HCT116 (cell line): Measurements from ENCODE around the gene OIT3. TPM values are rescaled to one million over a fixed set of nuclear protein-coding genes. Genes with fewer than 3 reads are reported as not detected.

ENCODE experiments used
- ATAC-seq: fragments of 200-7000 bp; cut with Tn5 transposase; 2 replicates; pipeline ENCODE4 v1.9.1; 2020; ENCODE audit warnings: mild to moderate bottlenecking, moderate library complexity
- BruUV-seq: library from RNA; stranded (reverse); fragments of 400-500 nt; replicated peaks from 2 replicates; lab custom pipeline; 2021; lab: Mats Ljungman, UMichigan
- CTCF ChIA-PET: fragments of 300-600 bp; sonication (Branson Sonifier 250); formaldehyde crosslinking; loops from one replicate; lab custom pipeline; 2021; ENCODE audit warnings: antibody characterized with exemption; lab: Charles Lee
- POLR2A ChIA-PET: fragments of 300-600, 350-600 bp; sonication (Branson Sonifier 250); formaldehyde crosslinking; loops from one replicate; lab custom pipeline; 2021; ENCODE audit warnings: antibody characterized with exemption; lab: Charles Lee
- RAD21 ChIA-PET, 2 experiments: fragments of 300-600 bp; sonication (Branson Sonifier 250); formaldehyde crosslinking; loops; one replicate each; lab custom pipeline; 2023; ENCODE audit warnings: low total read pairs in 2 of 2; ENCODE audit not compliant: uncharacterized antibody in 2 of 2, unreplicated experiment in 2 of 2, low non-redundant PET in 1 of 2; lab: Charles Lee
- DNase-seq: peaks from one replicate; pipeline ENCODE4 v3.0.0-alpha.2; 2010; ENCODE audit warnings: low read depth, low spot score
- H2AFZ ChIP-seq: fragments of 200-600 bp; shearing (Covaris generic), sonication (generic); 2 replicates; pipeline ENCODE4 v1.6.1; 2017; ENCODE audit warnings: low read depth, mixed run types, mixed read lengths, antibody characterized with exemption, low read length; ENCODE audit not compliant: poor library complexity, severe bottlenecking
- H3K27ac ChIP-seq: 2 replicates; pipeline ENCODE4 v1.5.1; 2012; ENCODE audit warnings: low read depth, low read length
- H3K27me3 ChIP-seq: fragments of 200-600 bp; sonication (generic); 2 replicates; pipeline ENCODE4 v1.6.1; 2016; ENCODE audit warnings: mixed run types, low read length, mixed read lengths; ENCODE audit not compliant: insufficient read depth
- H3K36me3 ChIP-seq, 2 experiments: fragments of 200-500 bp in 1 of 2; fragments of 200-600 bp in 1 of 2; sonication (Bioruptor generic) in 1 of 2; sonication (generic) in 1 of 2; 2 replicates each; pipeline versions ENCODE4 v1.5.1 to v1.6.1; 2014 to 2016; ENCODE audit warnings: low read length in 2 of 2, inconsistent platforms in 1 of 2, mixed read lengths in 1 of 2, mixed run types in 1 of 2; ENCODE audit not compliant: insufficient read depth in 2 of 2, control insufficient read depth in 1 of 2
- H3K4me1 ChIP-seq, 2 experiments: fragments of 200-600 bp in 1 of 2; sonication (generic) in 1 of 2; 2 replicates each; pipeline versions ENCODE4 v1.5.1 to v1.6.1; 2012 to 2017; ENCODE audit warnings: low read length in 2 of 2, inconsistent platforms in 1 of 2, mild to moderate bottlenecking in 1 of 2, mixed read lengths in 1 of 2, mixed run types in 1 of 2, moderate library complexity in 1 of 2; ENCODE audit not compliant: insufficient read depth in 2 of 2, control insufficient read depth in 1 of 2
- H3K4me2 ChIP-seq: fragments of 200-600 bp; sonication (generic); 2 replicates; pipeline ENCODE4 v1.6.1; 2017; ENCODE audit warnings: mixed run types, low read length, mixed read lengths
- H3K4me3 ChIP-seq, 2 experiments: fragments of 200-600 bp in 1 of 2; sonication (generic) in 1 of 2; replicated peaks in 1 of 2; 2 replicates each; pipeline ENCODE4 v1.5.1; 2011 to 2016; ENCODE audit warnings: low read length in 2 of 2, control low read depth in 1 of 2, low read depth in 1 of 2, mild to moderate bottlenecking in 1 of 2, mixed read lengths in 1 of 2, mixed run types in 1 of 2
- H3K79me2 ChIP-seq: fragments of 200-600 bp; sonication (generic); 2 replicates; pipeline ENCODE4 v1.6.1; 2017; ENCODE audit warnings: mild to moderate bottlenecking, mixed run types, low read length, moderate library complexity, mixed read lengths; ENCODE audit not compliant: insufficient read depth
- H3K9ac ChIP-seq: fragments of 200-600 bp; sonication (generic); 2 replicates; pipeline ENCODE4 v1.6.1; 2016; ENCODE audit warnings: low read length, mixed read lengths
- H3K9me2 ChIP-seq: fragments of 200-600 bp; sonication (generic), shearing (Covaris generic); 2 replicates; pipeline ENCODE4 v1.6.1; 2017; ENCODE audit warnings: mixed run types, mild to moderate bottlenecking, moderate library complexity; ENCODE audit not compliant: insufficient read depth
- H3K9me3 ChIP-seq, 2 experiments: fragments of 200-500 bp in 1 of 2; fragments of 200-600 bp in 1 of 2; sonication (Bioruptor generic) in 1 of 2; sonication (generic) in 1 of 2; 2 replicates each; pipeline ENCODE4 v1.6.1; 2014 to 2017; ENCODE audit warnings: low read length in 2 of 2, mixed read lengths in 2 of 2, inconsistent platforms in 1 of 2, low read depth in 1 of 2, mild to moderate bottlenecking in 1 of 2, mixed run types in 1 of 2, moderate library complexity in 1 of 2; ENCODE audit not compliant: control insufficient read depth in 1 of 2, insufficient read depth in 1 of 2
- H4K20me1 ChIP-seq: fragments of 200-600 bp; sonication (generic), shearing (Covaris generic); 2 replicates; pipeline ENCODE4 v1.6.1; 2017; ENCODE audit warnings: mixed run types, mild to moderate bottlenecking, moderate library complexity; ENCODE audit not compliant: insufficient read depth
- CTCF ChIP-seq, 3 experiments: fragments of 200-600 bp in 1 of 3; sonication (generic) in 1 of 3; IDR thresholded peaks in 2 of 3; conservative IDR thresholded peaks in 1 of 3; 2 replicates each; pipeline ENCODE4 v1.5.1; 2012 to 2017; ENCODE audit warnings: low read depth in 2 of 3, low read length in 2 of 3, antibody characterized with exemption in 1 of 3, borderline replicate concordance in 1 of 3, control low read depth in 1 of 3, mild to moderate bottlenecking in 1 of 3, mixed read lengths in 1 of 3, mixed run types in 1 of 3, moderate library complexity in 1 of 3; ENCODE audit not compliant: insufficient read depth in 1 of 3
- FOSL1 ChIP-seq: IDR thresholded peaks from 2 replicates; pipeline ENCODE4 v1.6.1; 2012; ENCODE audit warnings: low read depth
- JUND ChIP-seq: IDR thresholded peaks from 2 replicates; pipeline ENCODE4 v1.6.1; 2012
- MAX ChIP-seq: IDR thresholded peaks from 2 replicates; pipeline ENCODE4 v1.6.1; 2012
- POLR2A ChIP-seq: IDR thresholded peaks from 2 replicates; pipeline ENCODE4 v1.7.0; 2011; ENCODE audit warnings: borderline replicate concordance; ENCODE audit not compliant: insufficient read depth, insufficient read length; ENCODE audit errors: extremely low read depth
- POLR2AphosphoS5 ChIP-seq: IDR thresholded peaks from 2 replicates; pipeline ENCODE4 v1.6.1; 2011; ENCODE audit warnings: mild to moderate bottlenecking, low read depth, low read length, moderate library complexity
- RAD21 ChIP-seq: IDR thresholded peaks from 2 replicates; pipeline ENCODE4 v1.6.1; 2012; ENCODE audit warnings: low read depth, mild to moderate bottlenecking
- SIN3A ChIP-seq: IDR thresholded peaks from 2 replicates; pipeline ENCODE4 v1.6.1; 2012; ENCODE audit warnings: low read depth
- SRF ChIP-seq: IDR thresholded peaks from 2 replicates; pipeline ENCODE4 v1.6.1; 2012; ENCODE audit warnings: low read depth
- TCF7L2 ChIP-seq: IDR thresholded peaks from 2 replicates; pipeline ENCODE4 v1.7.0; 2011; ENCODE audit warnings: borderline replicate concordance, inconsistent platforms; ENCODE audit not compliant: insufficient read depth, insufficient read length; ENCODE audit errors: extremely low read depth
- ZNF274 ChIP-seq: fragments of 200-500 bp; sonication (Bioruptor generic); IDR thresholded peaks from 2 replicates; pipeline ENCODE4 v1.6.1; 2014; ENCODE audit warnings: mild to moderate bottlenecking, low read depth, low read length, inconsistent platforms
- intact Hi-C: fragments of 100-400 bp; cut with micrococcal nuclease; formaldehyde crosslinking; loops from 2 replicates; pipeline ENCODE4 v1.10.0; 2022
- total RNA-seq: library from RNA; stranded (reverse); gene quantifications from one replicate; pipeline ENCODE4 v1.2.1, GENCODE V29; 2021; ENCODE audit not compliant: unreplicated experiment

Gene OIT3
- total RNA-seq, 1 experiment from 2014 or later = not detected

GRCh38 chr10:72935361-72935760 is 41.8 kb downstream of the OIT3 start:
- Histone ChIP-seq H3K27ac (no peak overlapping the region), H3K9me2 (no peaks in the 10 kb centered on the region), H3K79me2 (no peaks in the 10 kb centered on the region), H3K4me3 (no peak overlapping the region), H3K9ac (no peak overlapping the region), H3K9me3 (no peaks in the 10 kb centered on the region), H3K36me3 (no peaks in the 10 kb centered on the region), H3K4me1 (peaks cover 0 to 9% of the 10 kb centered on the region in 2 experiments; a peak in 1 of 4 replicates), H3K27me3 (no peaks in the 10 kb centered on the region), H4K20me1 (no peaks in the 10 kb centered on the region), H2AFZ (no peak overlapping the region), H3K4me2 (peak overlapping the region; percentile 11; the same call in 1 of the 2 replicates)
- no TSS peak for BruUV-seq
- ChIA-PET POLR2A (no interaction called here), RAD21 (no interaction called here), CTCF (no interaction called here)
- DNase-seq (peak; percentile 10), ATAC-seq (0 out of 2 replicates have a peak, but pooled peaks have one; percentile 22)
- TF ChIP-seq RAD21 (no peak), POLR2AphosphoS5 (no peak), CTCF (IDR thresholded peaks at IDR 0.05 in 2 of 3, conservative IDR thresholded peaks at IDR 0.05 in 1 of 3; ENCODE audit: borderline replicate concordance in 1 of 3, insufficient read depth in 1 of 3, low read depth in 2 of 3, low read length in 2 of 3) (no peak), ZNF274 (no peak), FOSL1 (peak; percentile 57; the same call in 1 of the 2 replicates), JUND (0 out of 2 replicates have a peak, but pooled peaks have one; percentile 18), SIN3A (no peak), TCF7L2 (no peak), SRF (no peak), POLR2A (no peak), MAX (no peak)
- intact Hi-C loops = no loop called here
